Subcutaneous adipose tissue (tissue), 4 donors: ENCODE data around the gene HOXD9. TPM values are rescaled to one million over a fixed set of nuclear protein-coding genes. Genes with fewer than 3 reads are reported as not detected.

Experiments used
- total RNA-seq, 4 donors: library from RNA; depleted of rRNA; stranded (reverse); fragments of >200 nt; gene quantifications; one replicate each; pipeline ENCODE4 v1.1.0, GENCODE V29; 2016
- TF ChIP-seq, protein P1 (sequence below): fragments of 450-650 bp; IDR thresholded peaks from one replicate; pipeline ENCODE4 v1.5.1; 2016; ENCODE audit warnings: low read depth, mild to moderate bottlenecking, control low read depth, antibody characterized with exemption, moderate library complexity

Gene HOXD9
- total RNA-seq, 4 donors from 2014 or later = 1.9 to 6.4 (median 3.7) TPM

DNA sequence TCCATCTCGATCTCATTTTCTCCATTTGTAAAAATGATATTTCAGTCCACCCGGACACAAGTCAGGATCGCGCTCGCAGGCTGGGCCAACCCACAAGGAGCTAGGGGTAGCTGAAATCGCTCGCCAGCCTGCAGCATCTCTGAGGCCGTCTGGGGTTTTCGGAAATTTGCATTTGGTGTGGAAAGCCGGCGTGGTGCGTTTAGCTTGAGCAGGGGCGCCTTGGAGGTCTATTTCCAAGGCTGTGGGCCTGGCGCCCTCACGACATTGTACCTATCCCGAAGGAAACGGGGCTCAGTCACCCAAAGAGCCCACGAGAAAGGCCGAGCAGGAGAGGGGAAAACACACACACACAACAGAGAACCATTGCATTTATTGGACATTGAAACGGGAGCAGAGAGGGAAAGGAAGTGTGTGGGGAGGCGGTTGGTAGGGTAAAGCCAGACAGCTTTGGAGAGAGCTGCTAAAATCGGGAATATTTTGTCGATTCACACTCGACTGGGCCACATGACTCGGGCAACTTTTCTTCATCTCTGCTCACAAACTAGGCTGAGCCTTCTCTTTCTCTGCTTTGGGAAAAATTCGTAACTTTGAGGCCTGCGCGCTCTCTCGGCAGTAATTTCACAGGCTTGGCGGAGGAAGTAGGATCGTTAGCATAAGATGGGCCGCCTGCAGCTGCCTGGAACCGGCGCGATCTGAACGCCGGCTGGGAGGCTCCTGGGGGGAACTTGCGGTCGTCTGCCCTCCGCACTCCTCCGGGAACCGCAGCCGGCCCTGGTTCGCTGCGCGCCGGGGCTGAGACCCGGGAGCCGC is 5.9 kb downstream of the HOXD9 start:
- TF ChIP-seq, protein P1, sequence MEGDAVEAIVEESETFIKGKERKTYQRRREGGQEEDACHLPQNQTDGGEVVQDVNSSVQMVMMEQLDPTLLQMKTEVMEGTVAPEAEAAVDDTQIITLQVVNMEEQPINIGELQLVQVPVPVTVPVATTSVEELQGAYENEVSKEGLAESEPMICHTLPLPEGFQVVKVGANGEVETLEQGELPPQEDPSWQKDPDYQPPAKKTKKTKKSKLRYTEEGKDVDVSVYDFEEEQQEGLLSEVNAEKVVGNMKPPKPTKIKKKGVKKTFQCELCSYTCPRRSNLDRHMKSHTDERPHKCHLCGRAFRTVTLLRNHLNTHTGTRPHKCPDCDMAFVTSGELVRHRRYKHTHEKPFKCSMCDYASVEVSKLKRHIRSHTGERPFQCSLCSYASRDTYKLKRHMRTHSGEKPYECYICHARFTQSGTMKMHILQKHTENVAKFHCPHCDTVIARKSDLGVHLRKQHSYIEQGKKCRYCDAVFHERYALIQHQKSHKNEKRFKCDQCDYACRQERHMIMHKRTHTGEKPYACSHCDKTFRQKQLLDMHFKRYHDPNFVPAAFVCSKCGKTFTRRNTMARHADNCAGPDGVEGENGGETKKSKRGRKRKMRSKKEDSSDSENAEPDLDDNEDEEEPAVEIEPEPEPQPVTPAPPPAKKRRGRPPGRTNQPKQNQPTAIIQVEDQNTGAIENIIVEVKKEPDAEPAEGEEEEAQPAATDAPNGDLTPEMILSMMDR = no peak

- TF ChIP-seq, protein P1 = no peak
Observed at GRCh38 chr2:176128982-176129796, 6.7 kb downstream of the HOXD9 start, which contains the start of gene HOXD8. Gene HOXD8 (plus strand): TSS chr2:176129705. CDS start chr2:176130367, 662 bp downstream.

DNA sequence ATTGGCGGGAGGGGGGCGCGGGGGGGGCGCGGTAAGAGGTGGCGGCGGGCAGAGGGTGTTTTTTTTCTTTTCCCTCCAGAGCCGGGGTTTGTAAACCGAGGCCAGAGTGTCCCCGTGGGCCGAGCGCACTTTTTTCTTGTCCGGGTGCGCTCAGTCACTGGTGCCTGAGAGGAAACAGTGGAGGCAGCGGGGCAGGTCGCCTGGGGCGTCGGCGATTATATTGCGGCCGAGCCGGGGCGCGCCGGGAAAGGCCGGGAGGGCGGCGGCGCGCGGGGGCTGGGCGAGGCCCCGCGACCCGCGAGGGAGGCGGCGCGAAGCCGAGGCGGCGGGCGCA is 7.3 kb downstream of the HOXD9 start:
- TF ChIP-seq, protein P1 = no peak

DNA sequence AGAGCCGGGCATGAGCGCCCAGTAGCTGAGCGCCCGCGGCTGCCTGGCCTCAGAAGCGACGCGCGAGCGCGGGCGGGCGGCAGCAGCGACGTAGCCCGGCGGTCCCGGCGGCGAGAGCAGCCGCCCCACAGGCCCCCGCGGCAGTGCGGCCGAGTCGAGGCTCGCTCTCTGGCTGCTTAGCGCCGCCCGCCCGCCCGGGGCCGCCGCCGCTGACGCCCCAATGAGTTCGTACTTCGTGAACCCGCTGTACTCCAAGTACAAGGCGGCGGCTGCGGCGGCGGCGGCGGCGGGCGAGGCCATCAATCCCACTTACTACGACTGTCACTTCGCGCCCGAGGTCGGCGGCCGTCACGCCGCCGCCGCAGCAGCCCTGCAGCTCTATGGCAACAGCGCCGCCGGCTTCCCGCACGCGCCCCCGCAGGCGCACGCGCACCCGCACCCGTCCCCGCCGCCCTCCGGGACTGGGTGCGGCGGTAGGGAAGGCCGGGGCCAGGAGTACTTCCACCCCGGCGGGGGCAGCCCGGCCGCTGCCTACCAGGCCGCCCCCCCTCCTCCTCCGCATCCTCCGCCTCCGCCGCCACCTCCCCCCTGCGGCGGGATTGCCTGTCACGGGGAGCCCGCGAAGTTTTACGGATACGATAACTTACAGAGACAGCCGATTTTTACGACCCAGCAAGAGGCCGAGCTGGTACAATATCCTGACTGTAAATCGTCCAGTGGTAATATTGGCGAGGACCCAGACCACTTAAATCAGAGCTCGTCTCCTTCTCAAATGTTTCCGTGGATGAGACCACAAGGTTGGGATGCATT is 7.8 kb downstream of the HOXD9 start:
- TF ChIP-seq, protein P1 = no peak

GRCh38 chr2:176130957-176131847 is 8.7 kb downstream of the HOXD9 start:
- TF ChIP-seq, protein P1 = no peak

GRCh38 chr2:176131848-176132158 is 9.3 kb downstream of the HOXD9 start:
- TF ChIP-seq, protein P1 = no peak
